Neural crest cell (in vitro differentiated cells): Measurements from ENCODE around the gene CRY1. TPM values are rescaled to one million over a fixed set of nuclear protein-coding genes. Genes with fewer than 3 reads are reported as not detected.

ENCODE experiments used
- DNase-seq: peaks from one replicate; pipeline ENCODE4 v3.0.0; 2021; ENCODE audit warnings: low read depth, mixed read lengths, low spot score
- H3K27ac Mint-ChIP-seq: one replicate; pipeline ENCODE4 v1.8.0; 2021; ENCODE audit warnings: mild to moderate bottlenecking, mixed read lengths; ENCODE audit not compliant: unreplicated experiment
- H3K27me3 Mint-ChIP-seq: 2 replicates; pipeline ENCODE4 v1.8.0; 2021; ENCODE audit warnings: low read depth, mild to moderate bottlenecking, mixed read lengths
- H3K36me3 Mint-ChIP-seq: 2 replicates; pipeline ENCODE4 v1.8.0; 2021; ENCODE audit warnings: low read depth, mild to moderate bottlenecking, mixed read lengths
- H3K4me1 Mint-ChIP-seq: 2 replicates; pipeline ENCODE4 v1.8.0; 2021; ENCODE audit warnings: mixed read lengths
- H3K4me3 Mint-ChIP-seq: one replicate; pipeline ENCODE4 v1.8.0; 2021; ENCODE audit warnings: mild to moderate bottlenecking, mixed read lengths
- H3K9me3 Mint-ChIP-seq: 2 replicates; pipeline ENCODE4 v1.8.0; 2021; ENCODE audit warnings: mixed read lengths
- CTCF ChIP-seq: fragments of 200-600 bp; sonication (generic); conservative IDR thresholded peaks from 2 replicates; pipeline ENCODE4 v1.5.0; 2021; ENCODE audit warnings: antibody characterized with exemption, mild to moderate bottlenecking
- total RNA-seq: library from RNA; stranded (reverse); gene quantifications from 2 replicates; pipeline ENCODE4 v1.2.1, GENCODE V29; 2021

The CRY1 gene
- total RNA-seq, 1 donor from 2014 or later, result 24.8 TPM

- H3K4me1 Mint-ChIP-seq, result peaks cover 37% of the 10 kb centered on the region
- H3K9me3 Mint-ChIP-seq, result peaks cover 5% of the 10 kb centered on the region
- peak overlapping the region; percentile 96 for H3K4me3 Mint-ChIP-seq
- no peaks in the 10 kb centered on the region for H3K27me3 Mint-ChIP-seq
- no peak for TF ChIP-seq CTCF
- no peak for DNase-seq
- no peak overlapping the region for H3K27ac Mint-ChIP-seq
- H3K36me3 Mint-ChIP-seq, result peaks cover 18% of the 10 kb centered on the region
Measured at GRCh38 chr12:106987846-106988245, 105.5 kb downstream of the CRY1 start.

DNA sequence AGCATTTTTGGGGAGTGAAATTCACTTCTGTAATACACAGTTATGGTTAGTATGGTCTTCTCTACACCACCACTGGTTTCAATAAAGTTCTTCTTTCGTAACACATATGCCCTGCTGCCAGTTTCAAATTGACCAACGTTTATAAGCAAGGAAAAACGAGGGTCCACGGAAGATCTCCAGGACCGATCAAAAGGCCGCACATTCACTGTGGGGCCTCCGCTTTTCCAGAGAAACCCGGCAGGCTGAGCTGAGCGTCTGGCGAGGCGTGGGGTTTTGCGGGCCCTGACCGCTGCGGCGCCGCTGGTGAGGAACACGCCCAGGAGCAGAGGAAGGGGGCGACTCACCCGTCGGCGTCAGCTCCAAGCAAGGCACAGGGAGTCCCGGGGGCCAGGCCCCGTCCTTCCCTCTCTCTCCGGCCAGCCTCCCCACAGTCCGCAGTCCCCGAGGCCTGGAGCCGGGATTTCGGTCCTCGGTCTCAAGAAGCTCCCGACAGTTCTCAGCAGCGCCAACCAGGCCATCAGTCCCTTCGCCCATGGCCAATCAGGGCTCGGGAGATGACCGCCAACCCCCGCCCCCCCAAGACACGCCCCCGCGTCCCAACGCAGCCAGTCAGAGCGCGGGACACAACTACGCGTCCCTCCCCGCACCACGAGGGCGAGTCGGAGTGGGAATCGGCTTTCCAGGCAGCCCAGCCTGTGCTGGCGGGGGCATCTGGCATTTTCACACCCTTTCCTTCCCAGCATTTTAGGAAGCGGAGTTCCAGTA lies 106.5 kb downstream of the CRY1 start, which contains the start of gene MTERF2:
TSS of gene MTERF2 (minus strand) at position 522 of the 765 bp plus-strand sequence. CDS start 8,432 bp downstream, outside the sequence.
- peak within 1 kb of the TSS; percentile 96 for H3K27ac Mint-ChIP-seq
- H3K27me3 Mint-ChIP-seq, result no peaks in the 10 kb centered on the region
- H3K36me3 Mint-ChIP-seq, result peaks cover 21% of the 10 kb centered on the region
- peak within 1 kb of the TSS; percentile 96 for H3K4me3 Mint-ChIP-seq
- no peak for TF ChIP-seq CTCF
- peaks cover 5% of the 10 kb centered on the region for H3K9me3 Mint-ChIP-seq
- DNase-seq, result peak; percentile 76
- H3K4me1 Mint-ChIP-seq, result peaks cover 37% of the 10 kb centered on the region

- peaks cover 5% of the 10 kb centered on the region for H3K9me3 Mint-ChIP-seq
- DNase-seq, result no peak
- H3K27me3 Mint-ChIP-seq, result no peaks in the 10 kb centered on the region
- peak overlapping the region; percentile 96 for H3K4me3 Mint-ChIP-seq
- no peak for TF ChIP-seq CTCF
- H3K4me1 Mint-ChIP-seq, result peaks cover 37% of the 10 kb centered on the region
- peaks cover 21% of the 10 kb centered on the region for H3K36me3 Mint-ChIP-seq
- H3K27ac Mint-ChIP-seq, result no peak overlapping the region
Measured at GRCh38 chr12:106986135-106986534, 107.2 kb downstream of the CRY1 start.

DNA sequence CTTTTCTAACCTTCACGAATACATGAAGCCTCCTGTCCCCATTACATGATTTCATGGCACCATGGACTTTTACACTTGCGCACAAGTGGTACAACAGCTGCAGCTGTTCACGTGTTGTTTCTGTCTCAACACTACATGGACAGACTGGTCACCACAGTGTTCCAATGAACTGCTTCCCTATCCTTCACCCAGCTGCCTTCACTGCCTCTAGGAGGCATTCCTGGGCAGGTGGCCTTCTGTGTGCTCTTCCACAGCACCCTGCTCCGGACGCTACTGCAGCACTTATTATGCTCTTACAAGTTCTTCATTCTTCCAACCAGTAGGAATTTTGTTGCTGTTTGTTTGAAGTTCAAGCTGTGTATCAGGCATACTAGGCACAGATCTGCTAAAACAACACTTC lies 107.9 kb downstream of the CRY1 start:
- peak overlapping the region; percentile 96 for H3K4me3 Mint-ChIP-seq
- H3K36me3 Mint-ChIP-seq, result peaks cover 21% of the 10 kb centered on the region
- H3K4me1 Mint-ChIP-seq, result peaks cover 37% of the 10 kb centered on the region
- no peak for DNase-seq
- H3K27ac Mint-ChIP-seq, result peak overlapping the region; percentile 88
- no peak for TF ChIP-seq CTCF
- no peaks in the 10 kb centered on the region for H3K27me3 Mint-ChIP-seq
- H3K9me3 Mint-ChIP-seq, result peaks cover 5% of the 10 kb centered on the region

DNA sequence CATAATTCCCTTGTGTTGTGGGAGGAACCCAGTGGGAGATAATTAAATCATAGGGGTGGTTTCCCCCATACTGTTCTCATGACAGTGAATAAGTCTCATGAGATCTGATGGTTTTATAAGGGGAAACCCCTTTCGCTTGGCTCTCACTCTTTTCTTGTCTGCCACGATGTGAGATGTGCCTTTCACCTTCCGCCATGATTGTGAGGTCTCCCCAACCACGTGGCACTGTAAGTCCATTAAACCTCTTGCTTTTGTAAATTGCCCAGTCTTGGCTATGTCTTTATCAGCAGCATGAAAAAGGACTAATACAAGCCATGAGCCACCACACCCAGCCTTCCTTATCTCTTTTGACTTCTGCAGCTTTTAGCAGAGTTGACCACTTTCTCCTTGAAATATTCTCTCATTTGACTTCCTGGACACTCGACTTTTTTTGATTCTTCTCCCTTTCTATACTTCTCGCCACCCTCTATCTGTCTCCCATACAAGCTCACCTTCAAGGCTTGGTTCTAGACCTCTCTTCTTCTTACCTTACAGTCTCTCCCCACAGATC lies 108.7 kb downstream of the CRY1 start:
- H3K4me3 Mint-ChIP-seq, result peak overlapping the region; percentile 45
- H3K4me1 Mint-ChIP-seq, result peaks cover 37% of the 10 kb centered on the region
- H3K9me3 Mint-ChIP-seq, result peaks cover 5% of the 10 kb centered on the region
- no peak for DNase-seq
- peak overlapping the region; percentile 14 for H3K27ac Mint-ChIP-seq
- H3K27me3 Mint-ChIP-seq, result no peaks in the 10 kb centered on the region
- peaks cover 21% of the 10 kb centered on the region for H3K36me3 Mint-ChIP-seq
- no peak for TF ChIP-seq CTCF
